HEK293 (cell line): ENCODE data around the gene ARHGEF4.

Source experiments
- CTCF ChIA-PET: fragments of 350-600 bp; formaldehyde crosslinking; extraction: SDS; loops from one replicate; lab custom pipeline; 2021; ENCODE audit warnings: antibody characterized with exemption; lab: Yijun Ruan, JAX
- POLR2A ChIA-PET: fragments of 300-600 bp; formaldehyde crosslinking; extraction: SDS; loops from one replicate; lab custom pipeline; 2020; ENCODE audit warnings: antibody characterized with exemption, inconsistent platforms; lab: Yijun Ruan, JAX
- H3K27ac ChIP-seq: fragments of 200-500 bp; sonication (Bioruptor generic); 2 replicates; pipeline ENCODE4 v1.5.1; 2014; ENCODE audit warnings: low read depth, low read length, control low read depth, inconsistent platforms; ENCODE audit errors: extremely low read depth
- H3K36me3 ChIP-seq, 2 experiments: fragments of 200-500 bp in 1 of 2; sonication (Bioruptor generic) in 1 of 2; 1 replicate in 1 of 2; 2 replicates in 1 of 2; pipeline ENCODE4 v1.5.1; 2014 to 2017; ENCODE audit warnings: inconsistent platforms in 2 of 2, low read length in 2 of 2; ENCODE audit not compliant: control insufficient read depth in 2 of 2, insufficient read depth in 1 of 2
- H3K4me1 ChIP-seq: fragments of 200-500 bp; sonication (Bioruptor generic); 2 replicates; pipeline ENCODE4 v1.5.1; 2014; ENCODE audit warnings: mild to moderate bottlenecking, low read length, inconsistent platforms; ENCODE audit not compliant: control insufficient read depth, insufficient read depth
- H3K4me3 ChIP-seq: 2 replicates; pipeline ENCODE4 v1.5.1; 2011; ENCODE audit warnings: low read depth, mild to moderate bottlenecking, control low read depth, low read length, moderate library complexity
- H3K9me3 ChIP-seq: fragments of 200-500 bp; sonication (Bioruptor generic); 2 replicates; pipeline ENCODE4 v1.5.1; 2014; ENCODE audit warnings: low read depth, low read length, inconsistent platforms; ENCODE audit not compliant: control insufficient read depth, insufficient read depth
- BCL11B ChIP-seq: fragments of 450-650 bp; formaldehyde crosslinking; IDR thresholded peaks from 2 replicates; pipeline ENCODE4 v1.5.1; 2016; ENCODE audit warnings: low read depth, missing biosample characterization, missing genetic modification characterization
- CTCF ChIP-seq: fragments of 450-650 bp; formaldehyde crosslinking; IDR thresholded peaks from 2 replicates; pipeline ENCODE4 v1.5.1; 2016; ENCODE audit warnings: missing biosample characterization, missing genetic modification characterization
- KLF8 ChIP-seq: fragments of 450-650 bp; formaldehyde crosslinking; IDR thresholded peaks from 2 replicates; pipeline ENCODE4 v1.5.1; 2016; ENCODE audit warnings: missing biosample characterization, missing genetic modification characterization
- MYNN ChIP-seq: fragments of 450-650 bp; formaldehyde crosslinking; IDR thresholded peaks from 2 replicates; pipeline ENCODE4 v1.5.1; 2016; ENCODE audit warnings: missing biosample characterization, missing genetic modification characterization, borderline replicate concordance
- ZBTB10 ChIP-seq: fragments of 450-650 bp; formaldehyde crosslinking; IDR thresholded peaks from 2 replicates; pipeline ENCODE4 v1.5.1; 2016; ENCODE audit warnings: missing biosample characterization, missing genetic modification characterization
- ZBTB11 ChIP-seq: fragments of 450-650 bp; formaldehyde crosslinking; conservative IDR thresholded peaks from 2 replicates; pipeline ENCODE4 v1.5.1; 2016; ENCODE audit warnings: low read depth, missing biosample characterization, missing genetic modification characterization
- ZFP41 ChIP-seq: fragments of 450-650 bp; formaldehyde crosslinking; IDR thresholded peaks from 2 replicates; pipeline ENCODE4 v1.5.1; 2016; ENCODE audit warnings: missing biosample characterization, missing genetic modification characterization, borderline replicate concordance
- ZNF157 ChIP-seq: fragments of 450-650 bp; formaldehyde crosslinking; IDR thresholded peaks from 2 replicates; pipeline ENCODE4 v1.5.1; 2016; ENCODE audit warnings: missing biosample characterization, missing genetic modification characterization
- ZNF302 ChIP-seq: fragments of 450-650 bp; formaldehyde crosslinking; IDR thresholded peaks from 2 replicates; pipeline ENCODE4 v1.5.1; 2016; ENCODE audit warnings: missing biosample characterization, missing genetic modification characterization, low read depth
- ZNF600 ChIP-seq: fragments of 450-650 bp; formaldehyde crosslinking; IDR thresholded peaks from 2 replicates; pipeline ENCODE4 v1.5.1; 2016; ENCODE audit warnings: missing biosample characterization, missing genetic modification characterization
- ZNF654 ChIP-seq: fragments of 450-650 bp; formaldehyde crosslinking; IDR thresholded peaks from 2 replicates; pipeline ENCODE4 v1.5.1; 2016; ENCODE audit warnings: low read depth, missing biosample characterization, missing genetic modification characterization
- ZNF664 ChIP-seq: fragments of 450-650 bp; formaldehyde crosslinking; IDR thresholded peaks from 2 replicates; pipeline ENCODE4 v1.5.1; 2016; ENCODE audit warnings: missing biosample characterization, missing genetic modification characterization
- ZNF76 ChIP-seq: fragments of 450-650 bp; formaldehyde crosslinking; IDR thresholded peaks from 2 replicates; pipeline ENCODE4; 2016; ENCODE audit warnings: low read depth, missing biosample characterization, missing genetic modification characterization, borderline replicate concordance
- TF ChIP-seq, protein P1 (sequence below): fragments of 450-650 bp; formaldehyde crosslinking; IDR thresholded peaks from 2 replicates; pipeline ENCODE4 v1.5.1; 2016; ENCODE audit warnings: missing biosample characterization, missing genetic modification characterization
- TF ChIP-seq, protein P2 (sequence below): fragments of 450-650 bp; formaldehyde crosslinking; IDR thresholded peaks from 2 replicates; pipeline ENCODE4 v1.5.1; 2016; ENCODE audit warnings: missing biosample characterization, missing genetic modification characterization
- TF ChIP-seq, protein P3 (sequence below): fragments of 450-650 bp; formaldehyde crosslinking; IDR thresholded peaks from 2 replicates; pipeline ENCODE4 v1.5.0; 2017; ENCODE audit warnings: missing biosample characterization, missing genetic modification characterization, borderline replicate concordance

ARHGEF4 gene

DNA sequence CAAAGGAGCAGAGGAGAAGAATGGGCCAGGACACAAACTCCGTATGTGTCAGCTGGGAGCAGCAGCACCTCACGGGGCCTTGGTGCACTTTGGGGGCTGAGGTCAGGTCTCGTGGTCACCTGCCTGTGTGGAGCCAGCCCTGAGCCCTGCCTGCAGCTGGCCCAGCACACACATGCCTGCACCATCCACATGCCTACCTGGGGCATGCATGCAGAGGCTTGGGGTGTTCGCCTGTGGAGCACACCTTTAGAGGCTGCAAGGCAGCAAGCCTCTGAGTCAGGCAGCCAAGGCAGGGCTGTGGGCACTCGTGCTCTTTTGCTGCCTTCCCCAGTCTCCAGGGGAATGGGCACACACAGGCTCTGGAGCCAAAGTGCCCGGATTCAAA lies 36.0 kb downstream of the ARHGEF4 start (continued):
- no peak for TF ChIP-seq ZBTB11
- TF ChIP-seq, protein P1, sequence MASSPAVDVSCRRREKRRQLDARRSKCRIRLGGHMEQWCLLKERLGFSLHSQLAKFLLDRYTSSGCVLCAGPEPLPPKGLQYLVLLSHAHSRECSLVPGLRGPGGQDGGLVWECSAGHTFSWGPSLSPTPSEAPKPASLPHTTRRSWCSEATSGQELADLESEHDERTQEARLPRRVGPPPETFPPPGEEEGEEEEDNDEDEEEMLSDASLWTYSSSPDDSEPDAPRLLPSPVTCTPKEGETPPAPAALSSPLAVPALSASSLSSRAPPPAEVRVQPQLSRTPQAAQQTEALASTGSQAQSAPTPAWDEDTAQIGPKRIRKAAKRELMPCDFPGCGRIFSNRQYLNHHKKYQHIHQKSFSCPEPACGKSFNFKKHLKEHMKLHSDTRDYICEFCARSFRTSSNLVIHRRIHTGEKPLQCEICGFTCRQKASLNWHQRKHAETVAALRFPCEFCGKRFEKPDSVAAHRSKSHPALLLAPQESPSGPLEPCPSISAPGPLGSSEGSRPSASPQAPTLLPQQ (tag by site-specific recombination), result no peak

DNA sequence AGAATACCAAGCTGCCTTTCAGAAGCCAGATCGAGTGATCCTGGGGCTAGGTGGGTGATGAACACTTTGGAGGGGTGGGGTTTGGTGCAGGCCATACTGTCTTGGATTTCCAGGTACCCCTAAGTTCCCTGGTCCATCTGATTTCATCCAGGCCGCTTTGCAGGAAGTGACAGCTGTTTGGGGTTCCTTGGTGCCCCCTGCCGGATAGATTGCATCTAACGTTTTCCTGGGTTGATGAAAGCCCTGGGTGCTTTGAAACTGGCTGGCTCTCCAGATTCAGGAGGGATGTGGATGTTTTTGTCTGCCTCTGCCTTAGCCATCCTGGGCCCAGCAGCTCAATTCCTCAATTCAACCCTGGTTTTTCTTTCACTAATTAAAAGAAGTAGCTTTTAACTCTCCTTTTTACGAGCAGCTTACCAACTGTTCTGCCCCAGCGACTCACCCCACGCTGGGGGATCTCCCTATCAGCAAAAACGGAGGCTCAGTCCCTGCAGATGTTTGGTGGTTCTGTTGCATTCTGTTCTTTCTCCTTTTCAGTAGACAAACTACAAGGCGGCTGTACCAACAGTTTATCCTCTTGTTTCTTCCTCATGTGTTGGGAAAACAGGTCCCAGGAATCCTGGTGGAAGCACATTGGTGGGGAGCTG lies 37.1 kb downstream of the ARHGEF4 start:
- no peaks in the 10 kb centered on the region for H3K36me3 ChIP-seq
- H3K9me3 ChIP-seq, result no peaks in the 10 kb centered on the region
- TF ChIP-seq ZNF654 (peak; percentile 39), MYNN (tag by site-specific recombination) (no peak), ZNF600 (tag by site-specific recombination) (no peak), CTCF (tag by site-specific recombination) (peak; percentile 39)
- H3K4me1 ChIP-seq, result no peaks in the 10 kb centered on the region
- CTCF ChIA-PET, result interaction anchor here (0.5 to 4.9 kb wide), 21 partner anchors 8 to 78 kb away, joined by 3 to 74 read pairs (median 4); no protein-coding TSS in a partner anchor
- H3K4me3 ChIP-seq, result no peak overlapping the region
- POLR2A ChIA-PET, result no interaction called here
- no peak overlapping the region for H3K27ac ChIP-seq

DNA sequence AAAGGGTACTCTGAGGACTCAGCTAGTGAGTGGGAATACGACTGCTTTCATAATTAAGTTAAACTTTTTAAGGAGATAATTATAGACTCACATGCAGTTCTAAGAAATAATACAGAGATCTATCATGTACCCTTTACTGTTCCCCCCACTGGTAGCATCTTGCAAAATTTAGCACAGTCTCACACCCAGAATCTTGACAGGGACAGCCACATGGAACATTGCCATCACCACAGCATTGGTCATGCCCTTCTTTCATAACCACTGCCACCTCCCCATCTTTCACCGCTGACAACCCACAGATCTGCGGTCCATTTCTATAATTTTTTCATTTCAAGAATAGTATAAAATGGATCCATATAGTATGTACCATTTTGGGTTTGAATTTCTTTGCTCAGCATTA lies 37.8 kb downstream of the ARHGEF4 start:
- H3K4me3 ChIP-seq, result no peak overlapping the region
- POLR2A ChIA-PET, result no interaction called here
- TF ChIP-seq ZNF664 (tag by site-specific recombination), result no peak
- TF ChIP-seq MYNN (tag by site-specific recombination), result no peak
- TF ChIP-seq KLF8 (tag by site-specific recombination), result no peak
- TF ChIP-seq BCL11B (tag by site-specific recombination), result no peak
- TF ChIP-seq, protein P2, sequence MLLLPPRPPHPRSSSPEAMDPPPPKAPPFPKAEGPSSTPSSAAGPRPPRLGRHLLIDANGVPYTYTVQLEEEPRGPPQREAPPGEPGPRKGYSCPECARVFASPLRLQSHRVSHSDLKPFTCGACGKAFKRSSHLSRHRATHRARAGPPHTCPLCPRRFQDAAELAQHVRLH (tag by site-specific recombination), result no peak
- TF ChIP-seq ZNF76 (tag by site-specific recombination), result no peak
- no peak for TF ChIP-seq ZBTB10 (tag by site-specific recombination)
- no peak for TF ChIP-seq ZNF302 (tag by site-specific recombination)
- TF ChIP-seq, protein P3, sequence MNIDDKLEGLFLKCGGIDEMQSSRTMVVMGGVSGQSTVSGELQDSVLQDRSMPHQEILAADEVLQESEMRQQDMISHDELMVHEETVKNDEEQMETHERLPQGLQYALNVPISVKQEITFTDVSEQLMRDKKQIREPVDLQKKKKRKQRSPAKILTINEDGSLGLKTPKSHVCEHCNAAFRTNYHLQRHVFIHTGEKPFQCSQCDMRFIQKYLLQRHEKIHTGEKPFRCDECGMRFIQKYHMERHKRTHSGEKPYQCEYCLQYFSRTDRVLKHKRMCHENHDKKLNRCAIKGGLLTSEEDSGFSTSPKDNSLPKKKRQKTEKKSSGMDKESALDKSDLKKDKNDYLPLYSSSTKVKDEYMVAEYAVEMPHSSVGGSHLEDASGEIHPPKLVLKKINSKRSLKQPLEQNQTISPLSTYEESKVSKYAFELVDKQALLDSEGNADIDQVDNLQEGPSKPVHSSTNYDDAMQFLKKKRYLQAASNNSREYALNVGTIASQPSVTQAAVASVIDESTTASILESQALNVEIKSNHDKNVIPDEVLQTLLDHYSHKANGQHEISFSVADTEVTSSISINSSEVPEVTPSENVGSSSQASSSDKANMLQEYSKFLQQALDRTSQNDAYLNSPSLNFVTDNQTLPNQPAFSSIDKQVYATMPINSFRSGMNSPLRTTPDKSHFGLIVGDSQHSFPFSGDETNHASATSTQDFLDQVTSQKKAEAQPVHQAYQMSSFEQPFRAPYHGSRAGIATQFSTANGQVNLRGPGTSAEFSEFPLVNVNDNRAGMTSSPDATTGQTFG, result no peak
- TF ChIP-seq ZNF157, result no peak
- TF ChIP-seq ZFP41 (tag by site-specific recombination), result no peak
- no peaks in the 10 kb centered on the region for H3K4me1 ChIP-seq
- no peaks in the 10 kb centered on the region for H3K36me3 ChIP-seq
- no peaks in the 10 kb centered on the region for H3K9me3 ChIP-seq
- CTCF ChIA-PET, result interaction anchor here (0.6 to 4.9 kb wide), 13 partner anchors 7 to 199 kb away, joined by 3 to 74 read pairs (median 7); no protein-coding TSS in a partner anchor
- H3K27ac ChIP-seq, result no peak overlapping the region
